Endodermal cell (in vitro differentiated cells): ENCODE results near the gene KCTD17. TPM values are rescaled to one million over a fixed set of nuclear protein-coding genes. Genes with fewer than 3 reads are reported as not detected.

ENCODE experiments used
- DNase-seq: peaks from one replicate; pipeline ENCODE4 v3.0.0-alpha.2; 2017
- H3K27ac ChIP-seq: 2 replicates; pipeline ENCODE4 v1.5.1; 2013; ENCODE audit warnings: mild to moderate bottlenecking, low read depth, low read length, moderate library complexity
- H3K27me3 ChIP-seq: 2 replicates; pipeline ENCODE4 v1.6.1; 2013; ENCODE audit warnings: mild to moderate bottlenecking, low read length, moderate library complexity; ENCODE audit not compliant: insufficient read depth, control insufficient read depth, poor library complexity, severe bottlenecking
- H3K36me3 ChIP-seq: 2 replicates; pipeline ENCODE4 v1.7.0; 2013; ENCODE audit warnings: mild to moderate bottlenecking, low read length, moderate library complexity; ENCODE audit not compliant: control insufficient read depth, insufficient read depth
- H3K4me1 ChIP-seq: one replicate; pipeline ENCODE4 v1.7.0; 2013; ENCODE audit warnings: low read length; ENCODE audit not compliant: control insufficient read depth, insufficient read depth
- H3K4me3 ChIP-seq: 2 replicates; pipeline ENCODE4 v1.5.1; 2013; ENCODE audit warnings: mild to moderate bottlenecking, low read length, moderate library complexity
- H3K9ac ChIP-seq: 2 replicates; pipeline ENCODE4 v1.6.1; 2013; ENCODE audit warnings: mild to moderate bottlenecking, low read length, moderate library complexity; ENCODE audit not compliant: poor library complexity, severe bottlenecking; ENCODE audit errors: extremely low read depth
- H3K9me3 ChIP-seq: 2 replicates; pipeline ENCODE4 v1.6.1; 2013; ENCODE audit warnings: mild to moderate bottlenecking, low read length, moderate library complexity; ENCODE audit not compliant: control insufficient read depth
- H3K27ac Mint-ChIP-seq: 2 replicates; pipeline ENCODE4 v1.8.0; 2020; ENCODE audit warnings: mixed read lengths
- H3K27me3 Mint-ChIP-seq: 2 replicates; pipeline ENCODE4 v1.8.0; 2021; ENCODE audit warnings: mild to moderate bottlenecking, mixed read lengths; ENCODE audit not compliant: insufficient read depth
- H3K36me3 Mint-ChIP-seq: 2 replicates; pipeline ENCODE4 v1.8.0; 2020; ENCODE audit warnings: low read depth, mixed read lengths
- H3K4me1 Mint-ChIP-seq: 2 replicates; pipeline ENCODE4 v1.8.0; 2020; ENCODE audit warnings: mixed read lengths
- H3K4me3 Mint-ChIP-seq: 2 replicates; pipeline ENCODE4 v1.8.0; 2020; ENCODE audit warnings: mild to moderate bottlenecking, moderate library complexity, mixed read lengths
- H3K9me3 Mint-ChIP-seq: 2 replicates; pipeline ENCODE4 v1.8.0; 2020; ENCODE audit warnings: mild to moderate bottlenecking, mixed read lengths
- CTCF ChIP-seq: fragments of 200-600 bp; sonication (generic); conservative IDR thresholded peaks from 2 replicates; pipeline ENCODE4 v1.5.0; 2021; ENCODE audit warnings: antibody characterized with exemption, mild to moderate bottlenecking
- WGBS, 2 experiments: methylation state at CpG; one replicate each; pipeline versions ENCODE4 v1.1.5 to v1.1.7; 2013; ENCODE audit warnings: missing lambda C conversion rate in 2 of 2, mixed read lengths in 1 of 2; ENCODE audit not compliant: insufficient coverage in 1 of 2, insufficient read length in 1 of 2; 5-methylcytosine and 5-hydroxymethylcytosine counted together
- total RNA-seq, 2 donors: library from RNA; stranded (reverse); fragmentation: NEBNext Ultra II Directional in 1 of 2; extraction: Animal tissue kit (Norgen Biotek cat#: 25700) in 1 of 2; gene quantifications; 2 replicates in 1 of 2; 3 replicates in 1 of 2; pipeline ENCODE4 v1.2.1, GENCODE V29; 2021

Gene KCTD17
- total RNA-seq, 2 donors from 2014 or later: 35.4 to 37.0 TPM

DNA sequence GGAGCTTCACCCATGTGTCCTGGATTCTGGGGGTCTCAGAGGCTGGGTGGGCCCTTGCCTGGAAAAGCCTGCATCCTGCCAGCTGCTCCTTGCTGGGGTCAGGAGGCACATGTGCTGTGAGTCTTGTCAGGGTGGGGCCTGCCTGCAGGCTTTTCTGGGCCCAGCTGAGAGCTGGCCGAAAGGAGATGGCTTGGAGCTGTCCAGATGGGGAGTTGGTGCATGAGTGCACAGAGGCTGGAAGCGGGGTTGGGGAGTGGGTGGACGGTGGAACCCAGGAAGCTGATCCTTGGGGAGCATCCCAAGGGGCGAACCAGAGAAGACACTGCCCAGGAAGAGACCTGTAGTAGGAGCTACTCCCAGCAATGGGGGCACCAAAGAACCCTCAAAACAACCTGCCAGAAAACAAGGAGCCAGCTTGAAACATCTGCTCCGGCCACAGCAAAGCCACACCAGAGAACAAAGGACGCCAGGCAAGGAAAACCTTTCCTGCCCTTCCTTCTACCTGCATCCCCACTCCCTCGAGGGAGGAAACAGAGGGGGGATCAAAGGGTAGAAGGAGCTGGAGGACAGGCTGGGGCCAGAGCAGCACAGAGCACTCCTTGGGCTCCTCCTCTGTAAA, 8.2 kb upstream of the KCTD17 start:
- Mint-ChIP-seq H3K4me1 (no peaks in the 10 kb centered on the region), H3K4me3 (no peak overlapping the region), H3K27me3 (peaks cover 2% of the 10 kb centered on the region), H3K27ac (no peak overlapping the region), H3K9me3 (no peaks in the 10 kb centered on the region), H3K36me3 (no peaks in the 10 kb centered on the region)
- H3K9me3 ChIP-seq: no peaks in the 10 kb centered on the region
- no peak for DNase-seq
- 91 to 97% methylated on average over 6 to 7 of the region's 7 CpGs for WGBS, 2 experiments
- TF ChIP-seq CTCF: no peak
- no peaks in the 10 kb centered on the region for H3K4me1 ChIP-seq
- H3K4me3 ChIP-seq: no peak overlapping the region
- H3K36me3 ChIP-seq: no peaks in the 10 kb centered on the region
- H3K27ac ChIP-seq: no peak overlapping the region
- no peak overlapping the region for H3K9ac ChIP-seq
- no peaks in the 10 kb centered on the region for H3K27me3 ChIP-seq

- Mint-ChIP-seq H3K4me3 (no peak overlapping the region), H3K27ac (no peak overlapping the region), H3K27me3 (peaks cover 2% of the 10 kb centered on the region), H3K9me3 (no peaks in the 10 kb centered on the region), H3K4me1 (no peaks in the 10 kb centered on the region), H3K36me3 (no peaks in the 10 kb centered on the region)
- peak; percentile 73 for TF ChIP-seq CTCF
- Histone ChIP-seq H3K27ac (no peak overlapping the region), H3K9me3 (no peaks in the 10 kb centered on the region), H3K9ac (no peak overlapping the region), H3K36me3 (no peaks in the 10 kb centered on the region), H3K4me1 (no peaks in the 10 kb centered on the region), H3K27me3 (no peaks in the 10 kb centered on the region), H3K4me3 (no peak overlapping the region)
- DNase-seq: peak; percentile 77
- WGBS, 2 experiments: 75 to 85% methylated on average over 8 to 16 of the region's 17 CpGs
These were observed 7.6 kb upstream of the KCTD17 start for GRCh38 chr22:37043828-37044538.

- TF ChIP-seq CTCF: no peak
- H3K27me3 Mint-ChIP-seq: peaks cover 4% of the 10 kb centered on the region
- H3K36me3 Mint-ChIP-seq: no peaks in the 10 kb centered on the region
- H3K36me3 ChIP-seq: no peaks in the 10 kb centered on the region
- H3K9me3 Mint-ChIP-seq: no peaks in the 10 kb centered on the region
- H3K27ac Mint-ChIP-seq: no peak overlapping the region
- no peak overlapping the region for H3K27ac ChIP-seq
- no peaks in the 10 kb centered on the region for H3K4me1 ChIP-seq
- H3K27me3 ChIP-seq: no peaks in the 10 kb centered on the region
- no peak overlapping the region for H3K4me3 ChIP-seq
- H3K4me3 Mint-ChIP-seq: no peak overlapping the region
- no peak for DNase-seq
- no peak overlapping the region for H3K9ac ChIP-seq
- H3K9me3 ChIP-seq: no peaks in the 10 kb centered on the region
- H3K4me1 Mint-ChIP-seq: no peaks in the 10 kb centered on the region
- 87% methylated on average over 4 to 9 of the region's 9 CpGs for WGBS, 2 experiments
These were observed 6.6 kb upstream of the KCTD17 start for GRCh38 chr22:37044634-37045625.
